ENCODE measurements around the gene RGS7. TPM values are rescaled to one million over a fixed set of nuclear protein-coding genes. Genes with fewer than 3 reads are reported as not detected.
A peak's percentile ranks its signal among the peaks of the same experiment; 100 is the strongest.

RGS7 gene
- total RNA-seq, 1 donor from 2014 or later, result not detected

DNA sequence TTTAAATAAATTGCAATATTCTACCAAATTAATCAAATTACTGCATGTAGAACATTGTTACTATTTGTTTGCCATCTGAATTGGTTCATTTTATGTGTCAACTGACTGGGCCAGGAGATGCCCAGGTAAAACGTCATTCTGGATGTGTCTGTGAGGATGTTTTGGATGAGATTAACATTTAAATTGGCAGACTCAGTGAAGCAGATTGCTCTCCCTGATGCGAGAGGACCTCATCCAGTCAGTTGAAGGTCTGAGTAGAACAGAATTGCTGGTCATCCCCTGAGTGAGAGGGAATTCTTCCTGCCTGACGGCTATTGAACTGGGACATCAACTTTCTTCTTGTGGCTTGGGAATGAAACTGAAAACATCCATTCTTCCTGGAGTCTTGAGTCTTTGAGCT, 623.0 kb downstream of the RGS7 start:
- H3K27me3 ChIP-seq, result no peaks in the 10 kb centered on the region
- ATAC-seq, result no peak
- no peaks in the 10 kb centered on the region for H3K36me3 ChIP-seq
- no peaks in the 10 kb centered on the region for H3K9me3 ChIP-seq
- intact Hi-C loops (cut with DNase I), result no loop called here
- H3K4me1 ChIP-seq, result no peaks in the 10 kb centered on the region
- no peak overlapping the region for H3K27ac ChIP-seq
- TF ChIP-seq, protein P1, sequence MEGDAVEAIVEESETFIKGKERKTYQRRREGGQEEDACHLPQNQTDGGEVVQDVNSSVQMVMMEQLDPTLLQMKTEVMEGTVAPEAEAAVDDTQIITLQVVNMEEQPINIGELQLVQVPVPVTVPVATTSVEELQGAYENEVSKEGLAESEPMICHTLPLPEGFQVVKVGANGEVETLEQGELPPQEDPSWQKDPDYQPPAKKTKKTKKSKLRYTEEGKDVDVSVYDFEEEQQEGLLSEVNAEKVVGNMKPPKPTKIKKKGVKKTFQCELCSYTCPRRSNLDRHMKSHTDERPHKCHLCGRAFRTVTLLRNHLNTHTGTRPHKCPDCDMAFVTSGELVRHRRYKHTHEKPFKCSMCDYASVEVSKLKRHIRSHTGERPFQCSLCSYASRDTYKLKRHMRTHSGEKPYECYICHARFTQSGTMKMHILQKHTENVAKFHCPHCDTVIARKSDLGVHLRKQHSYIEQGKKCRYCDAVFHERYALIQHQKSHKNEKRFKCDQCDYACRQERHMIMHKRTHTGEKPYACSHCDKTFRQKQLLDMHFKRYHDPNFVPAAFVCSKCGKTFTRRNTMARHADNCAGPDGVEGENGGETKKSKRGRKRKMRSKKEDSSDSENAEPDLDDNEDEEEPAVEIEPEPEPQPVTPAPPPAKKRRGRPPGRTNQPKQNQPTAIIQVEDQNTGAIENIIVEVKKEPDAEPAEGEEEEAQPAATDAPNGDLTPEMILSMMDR (IDR thresholded peaks at IDR 0.05), result no peak
- H3K4me3 ChIP-seq, result no peak overlapping the region
- no peak for DNase-seq

- TF ChIP-seq, protein P1 (IDR thresholded peaks at IDR 0.05), result peak; percentile 66
- ATAC-seq (peak; percentile 66), DNase-seq (no peak)
- intact Hi-C loops (cut with DNase I), result no loop called here
- no peaks in the 10 kb centered on the region for H3K9me3 ChIP-seq
- H3K4me1 ChIP-seq, result no peaks in the 10 kb centered on the region
- H3K27ac ChIP-seq, result no peak overlapping the region
- H3K36me3 ChIP-seq, result no peaks in the 10 kb centered on the region
- no peak overlapping the region for H3K4me3 ChIP-seq
- no peaks in the 10 kb centered on the region for H3K27me3 ChIP-seq
Observed at GRCh38 chr1:240732390-240732789, 624.6 kb downstream of the RGS7 start.

Small RNAs within 50 kb of the gene (microRNA-seq; reads per million reads assigned to microRNA genes)
- gene MIR3123 (ENCODE audit: borderline microRNAs expressed), result not detected

Other genes starting within 250 kb of the RGS7 start
- 37.4 TPM for gene FH, start 162.6 kb upstream of the RGS7 start, total RNA-seq
- gene KMO, start 175.2 kb upstream of the RGS7 start, total RNA-seq, result 19.0 TPM

All from upper lobe of right lung (tissue), 1 donor.